Measurements from ENCODE around the gene NPEPL1. TPM values are rescaled to one million over a fixed set of nuclear protein-coding genes. Genes with fewer than 3 reads are reported as not detected.
"Not testable (repeated sequence)": the region's sequence is repeated elsewhere in the genome, so short reads cannot be mapped to it uniquely, and the experiment has no call there.

Gene NPEPL1
- total and polyA plus RNA-seq, 2 experiments from 2014 or later = 37.5 to 49.8 TPM

DNA sequence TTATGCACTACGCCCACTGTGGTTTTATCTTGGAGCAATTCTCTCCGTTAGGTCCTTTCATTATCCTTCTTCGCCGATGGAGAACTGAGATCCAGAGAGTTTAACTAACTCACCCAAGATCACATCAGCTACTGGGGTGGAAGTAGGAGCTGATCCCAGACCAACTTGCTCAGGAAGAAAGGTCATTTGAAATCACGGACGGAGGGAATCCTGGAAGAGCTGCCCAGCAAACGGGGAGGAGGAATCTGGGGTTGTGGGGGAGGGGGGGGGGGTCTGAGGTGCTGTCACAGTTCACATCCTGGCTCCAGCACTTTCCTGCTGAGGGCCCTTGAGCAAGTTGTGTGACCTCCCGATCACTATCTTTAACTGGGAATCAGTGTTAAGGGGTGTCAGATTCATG is 62.0 kb downstream of the NPEPL1 start:
- no peak for DNase-seq
- no peaks in the 10 kb centered on the region for H3F3A ChIP-seq (ENCODE audit: insufficient read depth)
- H3K4me3 ChIP-seq = no peak overlapping the region
- 60 to 67% methylated on average over 8 of the region's 8 CpGs for WGBS, 2 experiments (ENCODE audit: low coverage in 1 of 2, low lambda C conversion rate in 2 of 2, missing lambda C conversion rate in 2 of 2)
- no peaks in the 10 kb centered on the region for H3K36me3 ChIP-seq (ENCODE audit: low read depth)
- in situ Hi-C loops (cut with MboI) = no loop called here
- H3K9me2 ChIP-seq (ENCODE audit: insufficient read depth) = no peaks in the 10 kb centered on the region
- no peaks in the 10 kb centered on the region for H4K20me1 ChIP-seq (ENCODE audit: insufficient read depth)
- H2AFZ ChIP-seq = no peak overlapping the region
- H3K27me3 ChIP-seq (replicated peaks; ENCODE audit: insufficient read depth) = peaks cover 65% of the 10 kb centered on the region
- no peak overlapping the region for H3K4me2 ChIP-seq (ENCODE audit: unreplicated experiment)
- no peaks in the 10 kb centered on the region for H3K79me2 ChIP-seq (ENCODE audit: insufficient read depth)
- TF ChIP-seq EZH2phosphoT487 (IDR thresholded peaks at IDR 0.05; ENCODE audit: insufficient read depth, low read depth) = no peak
- no peak for TF ChIP-seq EZH2 (IDR thresholded peaks at IDR 0.05; ENCODE audit: insufficient read depth, poor library complexity, severe bottlenecking)
- H3K27ac ChIP-seq = no peak overlapping the region
- H3K9me3 ChIP-seq (ENCODE audit: low read depth) = no peaks in the 10 kb centered on the region
- no peak overlapping the region for H3K9ac ChIP-seq
- H3K4me1 ChIP-seq (ENCODE audit: insufficient read depth) = no peaks in the 10 kb centered on the region

GRCh38 chr20:58755062-58755697 is 62.6 kb downstream of the NPEPL1 start:
- WGBS, 2 experiments (ENCODE audit: low coverage in 1 of 2, low lambda C conversion rate in 2 of 2, missing lambda C conversion rate in 2 of 2) = 68 to 70% methylated on average over 18 of the region's 18 CpGs
- Histone ChIP-seq H3K4me1 (ENCODE audit: insufficient read depth) (no peaks in the 10 kb centered on the region), H3K9ac (no peak overlapping the region), H3K4me2 (ENCODE audit: unreplicated experiment) (no peak overlapping the region), H3K27ac (no peak overlapping the region), H3K4me3 (no peak overlapping the region), H3K36me3 (ENCODE audit: low read depth) (no peaks in the 10 kb centered on the region), H2AFZ (no peak overlapping the region), H3K79me2 (ENCODE audit: insufficient read depth) (no peaks in the 10 kb centered on the region), H3F3A (ENCODE audit: insufficient read depth) (no peaks in the 10 kb centered on the region), H3K9me2 (ENCODE audit: insufficient read depth) (no peaks in the 10 kb centered on the region), H3K27me3 (replicated peaks; ENCODE audit: insufficient read depth) (peaks cover 65% of the 10 kb centered on the region), H4K20me1 (ENCODE audit: insufficient read depth) (no peaks in the 10 kb centered on the region), H3K9me3 (ENCODE audit: low read depth) (no peaks in the 10 kb centered on the region)
- in situ Hi-C loops (cut with MboI) = no loop called here
- no peak for TF ChIP-seq EZH2 (IDR thresholded peaks at IDR 0.05; ENCODE audit: insufficient read depth, poor library complexity, severe bottlenecking)
- no peak for TF ChIP-seq EZH2phosphoT487 (IDR thresholded peaks at IDR 0.05; ENCODE audit: insufficient read depth, low read depth)
- no peak for DNase-seq

DNA sequence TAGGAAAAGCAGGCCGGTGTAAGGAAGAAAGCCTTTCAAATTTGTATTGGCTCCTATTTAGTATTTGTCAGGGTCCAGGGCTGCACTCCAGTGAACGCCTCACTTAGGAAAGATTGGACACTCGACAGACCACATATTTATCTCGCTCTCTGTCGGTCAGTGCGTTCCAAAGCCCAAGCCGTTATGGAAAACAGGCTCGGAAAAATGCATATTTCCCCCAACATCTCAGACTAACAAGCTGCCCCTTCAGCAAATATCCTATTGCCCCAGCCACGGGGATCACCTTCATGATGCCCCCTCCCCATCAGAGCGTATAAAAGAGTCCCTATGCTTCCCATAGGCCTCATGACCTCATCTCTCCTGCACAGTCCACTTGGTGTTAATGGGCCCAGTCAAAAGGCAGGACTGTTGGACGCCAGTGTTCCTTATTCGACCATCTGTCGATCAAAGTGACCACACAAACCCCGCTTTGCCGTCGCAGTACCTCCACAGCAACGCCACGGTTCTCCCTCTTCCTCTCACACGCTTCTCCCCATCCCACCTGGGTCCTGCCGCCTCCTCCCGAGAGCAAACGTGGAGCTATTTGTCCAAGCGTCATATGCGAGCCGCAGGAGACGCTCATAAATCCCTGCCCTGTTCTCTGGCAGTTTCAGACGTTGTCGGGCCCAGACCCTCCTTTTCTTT is 63.3 kb downstream of the NPEPL1 start:
- H3K4me2 ChIP-seq (ENCODE audit: unreplicated experiment) = no peak overlapping the region
- H3F3A ChIP-seq (ENCODE audit: insufficient read depth) = no peaks in the 10 kb centered on the region
- no peaks in the 10 kb centered on the region for H3K36me3 ChIP-seq (ENCODE audit: low read depth)
- H3K9me2 ChIP-seq (ENCODE audit: insufficient read depth) = no peaks in the 10 kb centered on the region
- H2AFZ ChIP-seq = no peak overlapping the region
- WGBS, 2 experiments (ENCODE audit: low coverage in 1 of 2, low lambda C conversion rate in 2 of 2, missing lambda C conversion rate in 2 of 2) = 38 to 39% methylated on average over 28 of the region's 28 CpGs
- H3K9me3 ChIP-seq (ENCODE audit: low read depth) = no peaks in the 10 kb centered on the region
- no peaks in the 10 kb centered on the region for H3K4me1 ChIP-seq (ENCODE audit: insufficient read depth)
- DNase-seq = no peak
- no peak overlapping the region for H3K9ac ChIP-seq
- no peaks in the 10 kb centered on the region for H3K79me2 ChIP-seq (ENCODE audit: insufficient read depth)
- H4K20me1 ChIP-seq (ENCODE audit: insufficient read depth) = no peaks in the 10 kb centered on the region
- H3K27ac ChIP-seq = no peak overlapping the region
- in situ Hi-C loops (cut with MboI) = no loop called here
- peaks cover 69% of the 10 kb centered on the region for H3K27me3 ChIP-seq (replicated peaks; ENCODE audit: insufficient read depth)
- H3K4me3 ChIP-seq = no peak overlapping the region
- TF ChIP-seq EZH2phosphoT487 (IDR thresholded peaks at IDR 0.05; ENCODE audit: insufficient read depth, low read depth) (no peak), EZH2 (IDR thresholded peaks at IDR 0.05; ENCODE audit: insufficient read depth, poor library complexity, severe bottlenecking) (no peak)

GRCh38 chr20:58756450-58756775 is 63.8 kb downstream of the NPEPL1 start:
- H3K36me3 ChIP-seq (ENCODE audit: low read depth) = no peaks in the 10 kb centered on the region
- no peaks in the 10 kb centered on the region for H3K9me3 ChIP-seq (ENCODE audit: low read depth)
- TF ChIP-seq EZH2phosphoT487 (IDR thresholded peaks at IDR 0.05; ENCODE audit: insufficient read depth, low read depth) = no peak
- no peak for TF ChIP-seq EZH2 (IDR thresholded peaks at IDR 0.05; ENCODE audit: insufficient read depth, poor library complexity, severe bottlenecking)
- H3K4me2 ChIP-seq (ENCODE audit: unreplicated experiment) = no peak overlapping the region
- H3K27me3 ChIP-seq (replicated peaks; ENCODE audit: insufficient read depth) = peaks cover 72% of the 10 kb centered on the region
- no peaks in the 10 kb centered on the region for H3K9me2 ChIP-seq (ENCODE audit: insufficient read depth)
- no peak overlapping the region for H3K27ac ChIP-seq
- H3K4me3 ChIP-seq = no peak overlapping the region
- DNase-seq = no peak
- no peaks in the 10 kb centered on the region for H3K4me1 ChIP-seq (ENCODE audit: insufficient read depth)
- H3F3A ChIP-seq (ENCODE audit: insufficient read depth) = no peaks in the 10 kb centered on the region
- no peaks in the 10 kb centered on the region for H3K79me2 ChIP-seq (ENCODE audit: insufficient read depth)
- in situ Hi-C loops (cut with MboI) = no loop called here
- no peaks in the 10 kb centered on the region for H4K20me1 ChIP-seq (ENCODE audit: insufficient read depth)
- H3K9ac ChIP-seq = no peak overlapping the region
- no peak overlapping the region for H2AFZ ChIP-seq
- WGBS, 2 experiments (ENCODE audit: low coverage in 1 of 2, low lambda C conversion rate in 2 of 2, missing lambda C conversion rate in 2 of 2) = 38 to 43% methylated on average over 7 of the region's 7 CpGs

GRCh38 chr20:58757647-58758046 is 65.0 kb downstream of the NPEPL1 start:
- H4K20me1 ChIP-seq (ENCODE audit: insufficient read depth); H3K4me3 ChIP-seq; H3K9me2 ChIP-seq (ENCODE audit: insufficient read depth); H3K9me3 ChIP-seq (ENCODE audit: low read depth); H3K4me2 ChIP-seq (ENCODE audit: unreplicated experiment); H3K79me2 ChIP-seq (ENCODE audit: insufficient read depth); H3K9ac ChIP-seq; H3K4me1 ChIP-seq (ENCODE audit: insufficient read depth); H3F3A ChIP-seq (ENCODE audit: insufficient read depth); in situ Hi-C loops (cut with MboI); H3K27ac ChIP-seq; H2AFZ ChIP-seq; DNase-seq; H3K36me3 ChIP-seq (ENCODE audit: low read depth): not testable (repeated sequence)
- H3K27me3 ChIP-seq (replicated peaks; ENCODE audit: insufficient read depth) = peaks cover 78% of the 10 kb centered on the region
- 54 to 61% methylated on average over 5 of the region's 5 CpGs for WGBS, 2 experiments (ENCODE audit: low coverage in 1 of 2, low lambda C conversion rate in 2 of 2, missing lambda C conversion rate in 2 of 2)
